C4-2B (cell line): ENCODE data around the gene OR2V2.

Experiments
- CTCF ChIP-seq: fragments of 450-650 bp; conservative IDR thresholded peaks from 2 replicates; pipeline ENCODE4 v1.5.1; 2017; ENCODE audit warnings: mild to moderate bottlenecking
- ZFX ChIP-seq: fragments of 450-650 bp; IDR thresholded peaks from 2 replicates; pipeline ENCODE4 v1.6.1; 2017

- TF ChIP-seq CTCF = no peak
- TF ChIP-seq ZFX = no peak
These were observed 22.9 kb downstream of the OR2V2 start for GRCh38 chr5:181170237-181170825.
